VCaP (cell line): ENCODE data around the gene ARID4A.

Experiments used
- H3K27ac ChIP-seq: fragments of 450-650 bp; 2 replicates; pipeline ENCODE4 v1.5.1; 2017
- CTCF ChIP-seq: fragments of 450-650 bp; conservative IDR thresholded peaks from 2 replicates; pipeline ENCODE4 v1.5.1; 2017; ENCODE audit warnings: mild to moderate bottlenecking, moderate library complexity

The ARID4A gene

GRCh38 chr14:58283730-58284129 is 14.6 kb upstream of the ARID4A start:
- H3K27ac ChIP-seq, result no peak overlapping the region
- TF ChIP-seq CTCF, result no peak

- no peak overlapping the region for H3K27ac ChIP-seq
- no peak for TF ChIP-seq CTCF
Observed at GRCh38 chr14:58285132-58285531, 13.2 kb upstream of the ARID4A start.

- no peak overlapping the region for H3K27ac ChIP-seq
- TF ChIP-seq CTCF, result no peak
Observed at GRCh38 chr14:58287607-58288042, 10.7 kb upstream of the ARID4A start.

- no peak overlapping the region for H3K27ac ChIP-seq
Observed at GRCh38 chr14:58288106-58288792, 10.1 kb upstream of the ARID4A start.

GRCh38 chr14:58291646-58292045 is 6.7 kb upstream of the ARID4A start:
- no peak for TF ChIP-seq CTCF
- no peak overlapping the region for H3K27ac ChIP-seq

More at GRCh38 chr14:58288106-58288792, 10.1 kb upstream of the ARID4A start:
- no peak for TF ChIP-seq CTCF

GRCh38 chr14:58292187-58292586 is 6.2 kb upstream of the ARID4A start:
- no peak overlapping the region for H3K27ac ChIP-seq
- TF ChIP-seq CTCF, result no peak

- H3K27ac ChIP-seq, result no peak overlapping the region
- TF ChIP-seq CTCF, result no peak
Observed at GRCh38 chr14:58294201-58294600, 4.2 kb upstream of the ARID4A start.
